Esophagus squamous epithelium (tissue), 4 donors: ENCODE measurements around the gene KLF6.

Experiments used
- POLR2A ChIP-seq, 4 donors: fragments of 450-650 bp; IDR thresholded peaks; one replicate each; pipeline ENCODE4 v1.6.1; 2017; ENCODE audit warnings: antibody characterized with exemption in 4 of 4, mild to moderate bottlenecking in 4 of 4, moderate library complexity in 3 of 4
- TF ChIP-seq, protein P1 (sequence below), 6 experiments: fragments of 450-650 bp in 4 of 6; fragments of 200-600 bp in 2 of 6; sonication (generic) in 2 of 6; IDR thresholded peaks; one replicate each; pipeline ENCODE4 v1.5.1; 2016 to 2019; ENCODE audit warnings: antibody characterized with exemption in 6 of 6, mild to moderate bottlenecking in 4 of 6, moderate library complexity in 4 of 6

GRCh38 chr10:3784510-3785250 is at the start of gene KLF6:
- TF ChIP-seq, protein P1, sequence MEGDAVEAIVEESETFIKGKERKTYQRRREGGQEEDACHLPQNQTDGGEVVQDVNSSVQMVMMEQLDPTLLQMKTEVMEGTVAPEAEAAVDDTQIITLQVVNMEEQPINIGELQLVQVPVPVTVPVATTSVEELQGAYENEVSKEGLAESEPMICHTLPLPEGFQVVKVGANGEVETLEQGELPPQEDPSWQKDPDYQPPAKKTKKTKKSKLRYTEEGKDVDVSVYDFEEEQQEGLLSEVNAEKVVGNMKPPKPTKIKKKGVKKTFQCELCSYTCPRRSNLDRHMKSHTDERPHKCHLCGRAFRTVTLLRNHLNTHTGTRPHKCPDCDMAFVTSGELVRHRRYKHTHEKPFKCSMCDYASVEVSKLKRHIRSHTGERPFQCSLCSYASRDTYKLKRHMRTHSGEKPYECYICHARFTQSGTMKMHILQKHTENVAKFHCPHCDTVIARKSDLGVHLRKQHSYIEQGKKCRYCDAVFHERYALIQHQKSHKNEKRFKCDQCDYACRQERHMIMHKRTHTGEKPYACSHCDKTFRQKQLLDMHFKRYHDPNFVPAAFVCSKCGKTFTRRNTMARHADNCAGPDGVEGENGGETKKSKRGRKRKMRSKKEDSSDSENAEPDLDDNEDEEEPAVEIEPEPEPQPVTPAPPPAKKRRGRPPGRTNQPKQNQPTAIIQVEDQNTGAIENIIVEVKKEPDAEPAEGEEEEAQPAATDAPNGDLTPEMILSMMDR (IDR thresholded peaks at IDR 0.05): peak in 1 of 6 experiments; percentile 9
- TF ChIP-seq POLR2A (IDR thresholded peaks at IDR 0.05): peak in 2 of 4 donors; percentile 71 to 72
